ENCODE measurements around the gene PTPN4.

GRCh38 chr2:119712571-119712970 is 47.2 kb upstream of the PTPN4 start:
- TF ChIP-seq CTCF (conservative IDR thresholded peaks at IDR 0.05) (no peak), ZFX (IDR thresholded peaks at IDR 0.05) (no peak)
